Ovary (tissue), 9 donors: ENCODE data around the gene STUM. TPM values are rescaled to one million over a fixed set of nuclear protein-coding genes. Genes with fewer than 3 reads are reported as not detected.

Experiments used
- DNase-seq, 5 donors: peaks; one replicate each; pipeline ENCODE4 v3.0.0-alpha.2; 2019 to 2020
- H3K27ac ChIP-seq, 2 donors: fragments of 200-600 bp; one replicate each; pipeline versions ENCODE4 v1.5.1 to v1.8.0; 2019 to 2022
- H3K27me3 ChIP-seq: fragments of 200-600 bp; one replicate; pipeline ENCODE4 v1.8.0; 2022
- H3K36me3 ChIP-seq: fragments of 200-600 bp; sonication (generic); one replicate; pipeline ENCODE4 v1.5.1; 2019
- H3K4me1 ChIP-seq: one replicate; pipeline ENCODE4 v1.8.1; 2013; ENCODE audit warnings: mild to moderate bottlenecking, moderate library complexity; ENCODE audit not compliant: insufficient read depth
- H3K4me3 ChIP-seq: fragments of 200-600 bp; sonication (generic); one replicate; pipeline ENCODE4 v1.5.1; 2017
- H3K9me3 ChIP-seq, 2 donors: fragments of 200-600 bp in 1 of 2; sonication (generic) in 1 of 2; one replicate each; pipeline versions ENCODE4 v1.5.1 to v1.8.1; 2013 to 2019; ENCODE audit warnings: mild to moderate bottlenecking in 1 of 2, moderate library complexity in 1 of 2
- EP300 ChIP-seq: sonication (generic); formaldehyde crosslinking; IDR thresholded peaks from one replicate; pipeline ENCODE4 v1.6.1; 2017; ENCODE audit warnings: antibody characterized with exemption
- POLR2A ChIP-seq: fragments of 450-650 bp; IDR thresholded peaks from one replicate; pipeline ENCODE4 v1.6.1; 2017; ENCODE audit warnings: antibody characterized with exemption, mild to moderate bottlenecking, moderate library complexity
- whole genome bisulfite sequencing, 3 donors: extraction: QIAGEN DNeasy Blood & Tissue Kit in 1 of 3; methylation state at CpG; one replicate each; pipeline versions ENCODE4 v1.1.5 to v1.1.7; 2013 to 2017; 5-methylcytosine and 5-hydroxymethylcytosine counted together
- intact Hi-C, 4 donors: fragments of 100-400 bp; cut with DNase I; formaldehyde crosslinking; loops; one replicate each; pipeline versions ENCODE4 v1.11.0 to v1.15.1; 2022 to 2023
- polyA plus RNA-seq, 2 donors: library from polyadenylated mRNA; stranded (reverse); fragments of 200-250 nt in 1 of 2; fragments of 350-450 nt in 1 of 2; fragmentation: Illumina TruSeq in 1 of 2; extraction: RNeasy Lipid Tissue Mini Kit (QIAGEN cat#74804) in 1 of 2; gene quantifications; one replicate each; pipeline ENCODE4 v1.2.3, GENCODE V29; 2013 to 2014
- total RNA-seq, 7 donors: library from RNA; depleted of rRNA in 2 of 7; stranded (reverse); fragments of >200 nt in 2 of 7; fragmentation: NEBNext Ultra II Directional in 3 of 7; extraction: Animal tissue kit (Norgen Biotek cat#: 25700) in 3 of 7; gene quantifications; one replicate each; pipeline versions ENCODE4 v1.1.0 to v1.2.4, GENCODE V29; 2016 to 2023
- TF ChIP-seq, protein P1 (sequence below), 3 donors: fragments of 450-650 bp in 2 of 3; fragments of 200-600 bp in 1 of 3; IDR thresholded peaks; one replicate each; pipeline versions ENCODE4 v1.5.1 to v1.8.0; 2016 to 2022; ENCODE audit warnings: antibody characterized with exemption in 3 of 3, mild to moderate bottlenecking in 1 of 3
- donor health status: DM: no; HTN: no; CAD: no; lungs with moderate emphysema.
- donor health status: DM: no; HTN: no; CAD: no.
- donor health status: Bipolar disorder and iron deficiency.
- donor health status: DM: yes; HTN: yes; CAD: no.
- donor health status: DM: no; HTN: no; CAD: no.
- donor health status: DM: yes; HTN: yes; CAD: no.

The STUM gene
- total and polyA plus RNA-seq, 9 donors = 0.24 to 6.1 (median 2.5) TPM

GRCh38 chr1:226649244-226649643 is 100.7 kb downstream of the STUM start:
- H3K4me3 ChIP-seq = no peak overlapping the region
- no peak for DNase-seq
- H3K9me3 ChIP-seq = no peaks in the 10 kb centered on the region
- no peaks in the 10 kb centered on the region for H3K36me3 ChIP-seq
- WGBS, 3 donors = 87 to 98% (median 90%) methylated on average over 8 of the region's 8 CpGs
- H3K4me1 ChIP-seq = no peaks in the 10 kb centered on the region
- H3K27ac ChIP-seq = no peak overlapping the region
- intact Hi-C loops = loop anchor here in 1 of 4 donors (10.0 kb wide), 1 partner anchor 86 kb away; the partner anchor contains the start of gene ITPKB
- H3K27me3 ChIP-seq = no peaks in the 10 kb centered on the region
- TF ChIP-seq, protein P1, sequence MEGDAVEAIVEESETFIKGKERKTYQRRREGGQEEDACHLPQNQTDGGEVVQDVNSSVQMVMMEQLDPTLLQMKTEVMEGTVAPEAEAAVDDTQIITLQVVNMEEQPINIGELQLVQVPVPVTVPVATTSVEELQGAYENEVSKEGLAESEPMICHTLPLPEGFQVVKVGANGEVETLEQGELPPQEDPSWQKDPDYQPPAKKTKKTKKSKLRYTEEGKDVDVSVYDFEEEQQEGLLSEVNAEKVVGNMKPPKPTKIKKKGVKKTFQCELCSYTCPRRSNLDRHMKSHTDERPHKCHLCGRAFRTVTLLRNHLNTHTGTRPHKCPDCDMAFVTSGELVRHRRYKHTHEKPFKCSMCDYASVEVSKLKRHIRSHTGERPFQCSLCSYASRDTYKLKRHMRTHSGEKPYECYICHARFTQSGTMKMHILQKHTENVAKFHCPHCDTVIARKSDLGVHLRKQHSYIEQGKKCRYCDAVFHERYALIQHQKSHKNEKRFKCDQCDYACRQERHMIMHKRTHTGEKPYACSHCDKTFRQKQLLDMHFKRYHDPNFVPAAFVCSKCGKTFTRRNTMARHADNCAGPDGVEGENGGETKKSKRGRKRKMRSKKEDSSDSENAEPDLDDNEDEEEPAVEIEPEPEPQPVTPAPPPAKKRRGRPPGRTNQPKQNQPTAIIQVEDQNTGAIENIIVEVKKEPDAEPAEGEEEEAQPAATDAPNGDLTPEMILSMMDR (IDR thresholded peaks at IDR 0.05) = no peak
- no peak for TF ChIP-seq POLR2A
- no peak for TF ChIP-seq EP300

GRCh38 chr1:226649780-226650179 is 101.2 kb downstream of the STUM start:
- intact Hi-C loops = loop anchor here in 1 of 4 donors (10.0 kb wide), 1 partner anchor 85 kb away; the partner anchor contains the start of gene ITPKB
- peaks cover 4% of the 10 kb centered on the region for H3K4me1 ChIP-seq
- DNase-seq = no peak
- H3K4me3 ChIP-seq = no peak overlapping the region
- no peak overlapping the region for H3K27ac ChIP-seq
- TF ChIP-seq POLR2A = no peak
- TF ChIP-seq EP300 = no peak
- TF ChIP-seq, protein P1 (IDR thresholded peaks at IDR 0.05) = no peak
- H3K9me3 ChIP-seq = no peaks in the 10 kb centered on the region
- no peaks in the 10 kb centered on the region for H3K27me3 ChIP-seq
- no peaks in the 10 kb centered on the region for H3K36me3 ChIP-seq
- 75 to 83% (median 81%) methylated on average over 7 of the region's 7 CpGs for WGBS, 3 donors

- Histone ChIP-seq H3K4me3 (no peak overlapping the region), H3K27ac (no peak overlapping the region), H3K36me3 (no peaks in the 10 kb centered on the region), H3K9me3 (no peaks in the 10 kb centered on the region), H3K4me1 (peaks cover 4% of the 10 kb centered on the region), H3K27me3 (no peaks in the 10 kb centered on the region)
- TF ChIP-seq, protein P1 (IDR thresholded peaks at IDR 0.05) = no peak
- no peak for TF ChIP-seq POLR2A
- no peak for TF ChIP-seq EP300
- intact Hi-C loops = no loop called here
- DNase-seq = no peak
- WGBS, 3 donors = 82 to 84% (median 83%) methylated on average over 11 of the region's 11 CpGs
These were observed 101.8 kb downstream of the STUM start for GRCh38 chr1:226650236-226650841.

DNA sequence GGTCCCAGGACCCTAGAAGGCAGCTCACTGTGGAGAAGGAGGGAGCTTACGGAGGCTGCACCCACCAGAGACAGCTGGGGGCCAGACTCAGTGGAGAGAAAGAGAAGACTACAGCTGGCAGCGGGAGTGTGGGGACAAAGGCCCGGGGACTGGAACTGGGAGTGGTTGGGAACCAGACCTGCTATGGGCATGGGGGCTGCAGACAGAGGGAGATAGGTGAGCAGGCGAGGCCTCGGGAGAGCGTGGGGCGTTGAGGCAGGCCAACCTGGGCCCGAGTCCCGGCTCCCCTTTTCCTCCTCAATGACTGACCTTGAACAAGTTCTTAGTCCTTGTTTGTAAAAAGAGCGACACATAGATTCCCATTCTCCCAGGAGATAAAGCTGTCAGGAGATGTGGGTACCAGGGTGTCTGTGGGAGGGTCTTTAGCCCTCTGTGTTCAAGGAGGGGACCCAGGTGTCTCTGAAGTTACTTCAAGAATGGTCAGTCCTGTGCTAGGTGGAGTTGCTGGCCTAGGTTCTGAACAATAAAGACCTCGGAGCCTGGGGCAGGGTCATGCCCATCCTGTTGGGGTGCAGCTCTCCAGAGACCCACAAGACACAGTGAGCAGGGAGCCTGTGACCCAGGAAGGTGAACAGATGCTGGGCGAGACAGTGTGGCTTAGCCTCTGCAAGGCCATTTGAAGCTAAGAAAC is 102.6 kb downstream of the STUM start:
- DNase-seq = no peak
- Histone ChIP-seq H3K27me3 (no peaks in the 10 kb centered on the region), H3K9me3 (no peaks in the 10 kb centered on the region), H3K4me3 (no peak overlapping the region), H3K27ac (no peak overlapping the region), H3K4me1 (peaks cover 4% of the 10 kb centered on the region), H3K36me3 (no peaks in the 10 kb centered on the region)
- 82 to 89% (median 87%) methylated on average over 12 of the region's 12 CpGs for WGBS, 3 donors
- TF ChIP-seq POLR2A (no peak), EP300 (no peak)
- TF ChIP-seq, protein P1 (IDR thresholded peaks at IDR 0.05) = no peak
- intact Hi-C loops = no loop called here
